ENCODE data around the gene ADAMTS13.
A peak's percentile ranks its signal among the peaks of the same experiment; 100 is the strongest.
"Not testable (repeated sequence)": the region's sequence is repeated elsewhere in the genome, so short reads cannot be mapped to it uniquely, and the experiment has no call there.

Gene ADAMTS13

DNA sequence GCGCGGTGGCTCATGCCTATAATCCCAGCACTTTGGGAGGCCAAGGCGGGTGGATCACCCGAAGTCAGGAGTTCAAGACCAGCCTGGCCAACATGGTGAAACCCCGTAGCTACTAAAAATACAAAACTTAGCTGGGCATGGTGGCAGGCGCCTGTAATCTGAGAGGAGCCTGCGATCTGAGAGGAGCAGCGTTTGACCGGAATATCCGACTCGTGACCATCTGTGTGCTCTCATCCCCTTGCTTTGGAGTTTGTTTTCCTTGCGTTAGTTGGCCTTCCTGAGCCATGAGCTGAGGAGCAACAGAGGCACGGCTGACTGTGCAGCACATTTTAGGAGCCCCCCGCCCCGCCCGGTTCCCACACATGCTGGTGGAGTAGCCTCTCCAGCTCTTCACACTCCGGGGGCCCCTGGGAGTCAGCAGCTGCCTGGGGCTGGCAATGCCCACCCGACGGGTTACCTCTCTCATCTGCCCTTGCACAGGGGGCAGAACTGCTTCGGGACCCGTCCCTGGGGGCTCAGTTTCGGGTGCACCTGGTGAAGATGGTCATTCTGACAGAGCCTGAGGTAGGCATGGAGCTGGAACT, 3.0 kb downstream of the ADAMTS13 start:
- DNase-seq (ENCODE audit: low spot score), result no peak

DNA sequence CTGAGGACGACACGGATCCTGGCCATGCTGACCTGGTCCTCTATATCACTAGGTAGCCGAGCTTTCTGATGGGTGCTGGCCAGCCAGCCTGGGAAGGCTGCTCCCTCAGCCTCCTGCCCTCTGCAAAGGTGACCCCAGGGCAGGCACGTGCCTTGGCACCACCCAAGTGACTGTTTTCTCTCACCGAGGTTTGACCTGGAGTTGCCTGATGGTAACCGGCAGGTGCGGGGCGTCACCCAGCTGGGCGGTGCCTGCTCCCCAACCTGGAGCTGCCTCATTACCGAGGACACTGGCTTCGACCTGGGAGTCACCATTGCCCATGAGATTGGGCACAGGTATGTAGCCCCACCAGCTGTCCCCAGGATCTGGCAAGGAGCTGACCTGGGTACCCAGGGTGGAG, 3.8 kb downstream of the ADAMTS13 start:
- no peak for DNase-seq (ENCODE audit: low spot score)

DNA sequence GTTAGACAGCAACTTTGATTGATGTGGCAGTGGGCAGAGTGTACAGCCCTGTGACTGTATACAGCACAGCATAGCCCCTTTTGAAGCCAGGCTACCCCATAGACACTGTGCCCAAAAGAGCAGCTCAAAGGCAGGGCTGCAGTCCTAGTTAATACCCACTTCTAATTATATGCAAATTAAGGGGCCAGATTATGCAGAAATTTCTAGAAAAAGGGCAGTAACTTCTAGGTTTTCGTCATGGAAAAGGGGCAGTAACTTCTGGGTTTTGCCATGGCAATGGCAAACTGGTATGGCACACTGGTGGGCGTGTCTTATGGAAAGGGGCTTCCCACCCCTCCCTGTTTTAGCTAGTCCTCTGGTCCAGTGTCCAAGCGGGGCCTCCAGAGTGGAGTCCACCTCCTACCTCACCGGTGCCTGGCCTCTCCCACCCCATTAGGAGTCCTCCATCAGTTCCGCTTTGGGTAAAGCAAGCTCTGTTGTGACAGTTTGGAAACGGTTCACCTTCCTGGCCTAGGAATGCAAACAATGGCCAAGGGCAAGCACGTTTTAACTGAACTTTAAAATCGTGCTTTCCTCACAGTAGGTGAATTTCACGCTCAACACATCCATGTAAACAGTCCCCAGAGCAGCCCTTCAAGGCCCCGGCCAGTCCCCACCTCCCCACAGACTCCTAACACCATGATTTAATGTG, 5.6 kb downstream of the ADAMTS13 start:
- DNase-seq (ENCODE audit: low spot score), result no peak

DNA sequence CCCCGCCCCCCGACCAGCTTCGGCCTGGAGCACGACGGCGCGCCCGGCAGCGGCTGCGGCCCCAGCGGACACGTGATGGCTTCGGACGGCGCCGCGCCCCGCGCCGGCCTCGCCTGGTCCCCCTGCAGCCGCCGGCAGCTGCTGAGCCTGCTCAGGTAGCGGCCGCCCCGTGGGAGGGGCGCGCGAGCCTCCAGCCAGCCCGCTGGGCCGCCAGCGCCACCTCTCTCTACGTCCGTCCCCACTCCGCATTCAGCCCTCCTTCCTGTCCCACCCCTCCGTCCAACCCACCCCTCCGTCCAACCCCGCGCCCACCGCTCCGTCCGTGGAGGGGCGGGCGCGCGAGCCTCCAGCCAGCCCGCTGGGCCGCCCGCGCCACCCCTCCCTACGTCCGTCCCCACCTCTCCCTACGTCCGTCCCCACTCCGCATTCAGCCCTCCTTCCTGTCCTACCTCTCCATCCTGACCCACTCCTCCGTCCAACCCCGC, 6.5 kb downstream of the ADAMTS13 start:
- no peak for DNase-seq (ENCODE audit: low spot score)

DNA sequence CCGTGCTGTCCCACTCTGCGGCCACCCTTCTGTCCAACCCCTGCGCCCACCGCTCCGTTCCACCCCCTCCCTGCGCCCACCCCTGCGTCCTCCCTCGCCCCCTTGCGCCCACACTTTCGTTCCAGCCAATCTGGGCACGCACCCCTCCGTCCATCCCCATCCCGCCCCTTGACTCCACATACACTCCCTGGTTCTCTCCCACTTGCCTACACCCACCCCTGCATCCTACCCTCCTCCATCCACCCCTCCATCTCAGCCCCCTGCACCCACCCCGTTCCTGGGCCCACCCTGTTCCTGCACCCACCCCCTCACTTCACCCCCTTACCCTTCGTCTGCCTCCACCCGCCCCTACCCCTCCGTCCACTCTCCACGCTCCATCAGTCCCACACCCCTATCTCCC, 7.0 kb downstream of the ADAMTS13 start:
- no peak for DNase-seq (ENCODE audit: low spot score)

DNA sequence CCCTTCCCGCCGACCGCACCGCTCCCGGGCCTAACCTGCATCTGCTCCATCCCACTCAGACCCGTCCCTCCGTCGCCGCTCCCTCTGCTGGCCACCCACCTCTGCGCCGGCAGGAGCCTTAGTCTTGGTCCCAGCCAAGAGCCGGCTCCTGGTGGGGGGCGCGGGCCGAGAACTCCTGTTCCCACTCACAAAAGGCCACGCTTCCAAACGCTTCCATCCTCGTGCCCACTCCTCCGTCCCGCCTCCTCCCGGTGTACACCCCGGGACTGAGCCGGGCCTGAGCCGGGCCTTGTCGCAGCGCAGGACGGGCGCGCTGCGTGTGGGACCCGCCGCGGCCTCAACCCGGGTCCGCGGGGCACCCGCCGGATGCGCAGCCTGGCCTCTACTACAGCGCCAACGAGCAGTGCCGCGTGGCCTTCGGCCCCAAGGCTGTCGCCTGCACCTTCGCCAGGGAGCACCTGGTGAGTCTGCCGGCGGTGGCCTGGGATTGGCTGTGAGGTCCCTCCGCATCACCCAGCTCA, 7.5 kb downstream of the ADAMTS13 start:
- DNase-seq (ENCODE audit: low spot score), result peak; percentile 56

DNA sequence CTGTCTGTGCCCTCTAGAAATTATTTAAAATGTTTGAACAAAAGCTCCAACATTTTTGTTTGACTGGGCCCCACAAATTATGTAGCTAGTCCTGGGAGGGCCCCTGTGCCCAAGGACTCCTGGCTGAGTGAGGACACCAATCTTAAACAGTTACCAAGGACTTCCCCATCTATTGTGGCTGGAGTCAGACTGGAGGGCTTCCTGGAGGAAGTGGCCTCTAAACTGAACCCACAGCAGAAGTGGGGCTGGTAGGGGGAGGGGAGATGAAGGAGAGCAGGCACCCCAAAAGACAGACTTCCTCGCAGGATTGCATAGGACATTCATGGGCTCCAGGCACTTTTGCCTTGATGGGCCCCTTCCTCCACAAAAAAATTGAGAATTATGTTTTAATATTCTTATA, 8.1 kb downstream of the ADAMTS13 start:
- DNase-seq (ENCODE audit: low spot score), result no peak

DNA sequence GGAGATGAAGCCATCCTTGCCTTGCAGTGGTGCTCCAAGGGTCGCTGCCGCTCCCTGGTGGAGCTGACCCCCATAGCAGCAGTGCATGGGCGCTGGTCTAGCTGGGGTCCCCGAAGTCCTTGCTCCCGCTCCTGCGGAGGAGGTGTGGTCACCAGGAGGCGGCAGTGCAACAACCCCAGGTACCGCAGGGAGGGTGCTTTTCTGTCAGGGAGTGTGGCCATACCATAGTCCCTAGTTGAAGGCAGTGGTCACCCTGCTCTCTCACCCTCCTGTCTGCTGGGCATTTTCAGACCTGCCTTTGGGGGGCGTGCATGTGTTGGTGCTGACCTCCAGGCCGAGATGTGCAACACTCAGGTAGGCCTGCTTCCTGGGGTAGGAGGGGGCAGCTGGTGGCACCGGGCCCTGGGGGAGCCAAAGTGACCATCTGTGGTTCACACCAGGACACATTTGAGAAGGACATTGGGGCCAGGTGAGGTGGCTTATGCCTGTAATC, 11.2 kb downstream of the ADAMTS13 start:
- DNase-seq (ENCODE audit: low spot score), result no peak

DNA sequence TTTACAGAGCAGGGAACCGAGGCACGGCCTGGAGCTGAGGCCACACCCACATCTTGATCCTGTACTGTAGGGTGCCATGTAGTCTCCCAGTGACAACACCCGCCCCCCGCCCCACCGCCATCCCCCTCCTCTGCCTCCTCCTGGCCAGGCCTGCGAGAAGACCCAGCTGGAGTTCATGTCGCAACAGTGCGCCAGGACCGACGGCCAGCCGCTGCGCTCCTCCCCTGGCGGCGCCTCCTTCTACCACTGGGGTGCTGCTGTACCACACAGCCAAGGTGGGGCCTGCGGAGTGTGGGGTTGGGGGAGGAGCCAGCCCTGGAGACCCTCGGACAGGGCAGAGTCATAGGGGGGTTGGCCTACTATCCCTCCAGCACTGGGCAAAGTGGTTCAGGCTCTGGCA, 14.5 kb downstream of the ADAMTS13 start:
- DNase-seq (ENCODE audit: low spot score), result no peak

DNA sequence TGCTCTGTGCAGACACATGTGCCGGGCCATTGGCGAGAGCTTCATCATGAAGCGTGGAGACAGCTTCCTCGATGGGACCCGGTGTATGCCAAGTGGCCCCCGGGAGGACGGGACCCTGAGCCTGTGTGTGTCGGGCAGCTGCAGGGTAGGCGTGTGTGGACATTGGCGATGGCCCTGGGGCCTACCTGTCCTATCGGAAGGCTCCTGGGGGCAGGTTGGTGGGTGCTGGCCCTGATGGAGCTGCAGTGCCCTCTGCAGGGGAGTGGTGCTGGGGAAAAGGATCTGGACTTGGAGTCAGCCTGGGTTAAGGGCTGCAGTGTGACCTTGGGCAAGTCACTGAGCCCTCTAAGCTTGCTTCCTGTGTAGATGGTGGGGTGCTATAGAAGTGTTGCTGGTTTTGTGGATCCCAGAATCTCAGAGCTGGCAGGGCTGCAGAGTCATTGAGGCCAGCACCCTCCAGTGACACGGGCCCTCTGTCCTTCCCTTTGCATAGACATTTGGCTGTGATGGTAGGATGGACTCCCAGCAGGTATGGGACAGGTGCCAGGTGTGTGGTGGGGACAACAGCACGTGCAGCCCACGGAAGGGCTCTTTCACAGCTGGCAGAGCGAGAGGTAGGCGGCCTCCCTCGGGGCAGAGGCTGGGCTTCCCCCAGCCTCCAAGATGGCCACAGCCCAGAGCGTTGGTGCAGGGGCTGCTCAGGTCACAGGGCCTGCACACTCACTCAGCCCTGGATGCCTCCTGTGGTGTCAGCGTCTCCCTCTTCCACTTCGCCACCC, 15.8 kb downstream of the ADAMTS13 start:
- no peak for DNase-seq (ENCODE audit: low spot score)

DNA sequence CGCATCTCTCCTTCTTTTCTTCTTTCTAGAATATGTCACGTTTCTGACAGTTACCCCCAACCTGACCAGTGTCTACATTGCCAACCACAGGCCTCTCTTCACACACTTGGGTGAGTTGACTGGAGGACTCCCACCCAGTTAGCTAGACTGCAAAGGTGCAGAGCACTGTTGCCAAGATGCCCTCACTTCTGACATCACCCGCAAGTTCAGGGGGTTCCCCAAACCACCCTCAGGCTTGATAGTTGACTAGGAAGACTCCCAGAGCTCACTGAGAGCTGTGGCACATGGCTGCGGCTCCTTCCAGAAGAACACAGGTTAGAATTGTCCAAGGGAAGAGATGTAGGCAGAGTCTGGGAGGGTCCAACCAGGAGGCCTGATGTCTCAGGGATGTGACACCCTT, 17.2 kb downstream of the ADAMTS13 start:
- no peak for DNase-seq (ENCODE audit: low spot score)

DNA sequence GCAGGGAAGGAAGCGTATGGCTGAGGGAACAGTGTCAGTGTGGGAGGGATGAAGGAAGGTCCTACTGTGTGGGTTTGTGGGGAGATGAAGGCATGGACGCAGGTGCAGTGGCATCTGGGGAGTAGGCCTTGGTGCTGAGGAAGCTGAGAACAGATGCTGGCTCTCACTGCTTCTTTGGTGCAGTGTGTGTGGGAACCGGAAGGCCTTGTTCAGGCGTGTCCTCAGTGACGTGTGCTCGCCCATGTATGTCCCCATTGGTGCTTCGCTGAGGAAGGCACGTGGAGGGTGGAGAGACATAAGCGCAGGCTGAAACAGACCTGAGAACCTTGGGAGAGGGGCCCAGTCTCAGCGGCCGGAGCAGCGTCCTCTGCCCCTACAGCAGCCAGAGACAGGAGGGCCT, 18.7 kb downstream of the ADAMTS13 start:
- DNase-seq (ENCODE audit: low spot score), result no peak

DNA sequence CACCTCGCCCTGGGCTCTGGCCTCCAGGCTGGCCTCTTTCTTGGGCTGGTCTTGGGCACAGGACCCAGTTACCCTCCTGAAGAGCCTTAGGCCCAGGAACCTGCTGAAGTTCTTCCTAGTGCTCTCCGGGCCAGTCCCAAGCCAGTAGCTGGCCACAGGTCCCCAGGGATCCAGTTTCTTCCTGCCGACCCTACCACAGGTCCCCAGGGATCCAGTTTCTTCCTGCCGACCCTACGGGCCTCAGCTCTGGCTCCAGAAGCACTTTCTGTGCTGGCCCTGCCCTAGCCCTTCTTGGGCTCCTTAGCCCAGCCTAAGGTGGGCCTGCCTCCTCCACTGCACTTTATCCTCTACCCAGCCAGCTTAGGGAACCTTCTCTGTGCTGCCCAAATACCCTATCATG, 19.4 kb downstream of the ADAMTS13 start:
- DNase-seq (ENCODE audit: low spot score), result no peak

DNA sequence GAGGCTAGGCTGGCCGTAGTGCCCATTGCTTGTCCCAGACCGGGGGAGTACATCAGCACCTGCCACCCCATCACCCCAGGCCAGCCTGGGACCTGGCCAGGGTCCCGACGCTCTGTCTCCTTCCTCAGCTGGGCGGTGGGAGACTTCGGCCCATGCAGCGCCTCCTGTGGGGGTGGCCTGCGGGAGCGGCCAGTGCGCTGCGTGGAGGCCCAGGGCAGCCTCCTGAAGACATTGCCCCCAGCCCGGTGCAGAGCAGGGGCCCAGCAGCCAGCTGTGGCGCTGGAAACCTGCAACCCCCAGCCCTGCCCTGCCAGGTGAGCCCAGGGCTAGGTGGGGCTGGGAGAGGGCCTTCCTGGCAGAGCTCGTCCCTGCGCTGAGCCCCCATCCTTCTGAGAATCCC, 21.1 kb downstream of the ADAMTS13 start:
- DNase-seq (ENCODE audit: low spot score), result no peak

DNA sequence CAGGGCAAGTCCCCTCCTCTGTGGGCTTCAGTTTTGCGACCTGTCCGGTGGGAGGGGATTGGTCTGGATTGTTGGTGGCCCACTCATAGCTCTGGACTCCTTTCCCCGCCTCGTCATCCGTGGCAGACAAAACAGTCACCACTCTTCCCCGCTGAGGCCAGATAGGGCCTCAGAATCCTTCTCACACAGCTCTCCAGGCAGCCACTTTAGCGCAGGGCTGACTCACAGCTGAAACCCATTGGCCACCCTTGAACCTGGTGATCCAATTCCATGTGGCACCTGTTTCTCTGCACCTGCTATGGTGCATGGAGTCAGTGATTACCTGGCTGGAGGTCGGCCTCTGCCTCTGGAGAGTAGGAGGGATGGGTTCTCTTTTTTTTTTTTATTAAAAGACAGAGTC, 21.8 kb downstream of the ADAMTS13 start:
- no peak for DNase-seq (ENCODE audit: low spot score)

DNA sequence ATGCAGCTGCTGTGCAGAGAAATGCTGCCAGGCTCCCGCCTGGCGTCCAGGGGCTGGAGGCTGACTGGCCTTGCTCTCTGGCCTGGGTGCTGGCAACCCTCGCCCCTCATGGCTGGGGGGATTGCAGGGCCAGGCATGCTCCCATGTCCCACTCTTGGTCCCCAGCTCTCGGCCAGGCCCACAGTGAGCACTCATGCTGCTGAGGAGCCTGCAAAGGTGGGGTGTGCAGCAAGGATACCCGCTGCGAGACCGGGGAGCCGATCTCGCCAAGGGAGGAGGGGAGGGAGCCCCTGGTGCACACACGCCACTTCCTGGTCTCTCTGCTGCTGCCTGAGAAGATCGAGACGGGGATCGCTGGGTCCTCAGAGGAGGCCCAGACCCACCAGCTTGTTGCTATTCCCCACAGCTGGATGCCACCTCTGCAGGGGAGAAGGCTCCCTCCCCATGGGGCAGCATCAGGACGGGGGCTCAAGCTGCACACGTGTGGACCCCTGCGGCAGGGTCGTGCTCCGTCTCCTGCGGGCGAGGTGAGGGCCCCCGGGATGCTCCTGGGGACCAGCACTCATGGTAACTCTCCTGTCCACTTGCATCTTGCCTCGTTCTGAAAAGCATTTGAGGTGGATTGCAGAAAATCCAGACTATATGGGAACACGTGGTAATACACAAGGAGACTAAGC, 23.3 kb downstream of the ADAMTS13 start:
- DNase-seq (ENCODE audit: low spot score), result no peak

DNA sequence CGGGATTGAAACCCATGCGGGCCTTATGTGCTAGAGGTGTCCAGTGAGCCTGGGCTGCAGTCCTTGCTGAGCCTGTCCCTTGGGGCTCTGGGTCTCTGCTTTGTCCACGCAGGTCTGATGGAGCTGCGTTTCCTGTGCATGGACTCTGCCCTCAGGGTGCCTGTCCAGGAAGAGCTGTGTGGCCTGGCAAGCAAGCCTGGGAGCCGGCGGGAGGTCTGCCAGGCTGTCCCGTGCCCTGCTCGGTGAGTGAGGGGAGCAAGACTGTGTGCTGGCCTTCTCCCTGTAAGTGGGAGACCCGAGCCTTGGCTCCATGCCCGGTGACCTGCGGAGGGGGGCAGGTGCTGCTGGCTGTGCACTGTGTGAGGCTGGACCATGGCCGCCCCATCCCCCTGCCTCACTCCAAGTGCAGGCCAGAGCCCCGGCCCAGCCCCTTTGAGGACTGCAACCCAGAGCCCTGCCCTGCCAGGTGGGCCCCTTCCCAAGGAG, 26.4 kb downstream of the ADAMTS13 start:
- no peak for DNase-seq (ENCODE audit: low spot score)

DNA sequence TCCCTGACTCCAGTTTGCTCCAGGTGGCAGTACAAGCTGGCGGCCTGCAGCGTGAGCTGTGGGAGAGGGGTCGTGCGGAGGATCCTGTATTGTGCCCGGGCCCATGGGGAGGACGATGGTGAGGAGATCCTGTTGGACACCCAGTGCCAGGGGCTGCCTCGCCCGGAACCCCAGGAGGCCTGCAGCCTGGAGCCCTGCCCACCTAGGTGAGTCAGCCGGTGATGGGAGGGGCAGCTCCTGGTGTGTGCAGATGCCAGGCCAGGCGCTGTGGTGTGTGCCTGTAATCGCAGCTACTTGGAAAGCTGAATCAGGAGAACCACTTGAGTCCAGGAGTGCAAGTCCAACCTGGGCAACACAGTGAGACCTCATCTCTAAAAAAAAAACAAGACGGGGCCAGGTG, 27.6 kb downstream of the ADAMTS13 start:
- DNase-seq (ENCODE audit: low spot score), result no peak

DNA sequence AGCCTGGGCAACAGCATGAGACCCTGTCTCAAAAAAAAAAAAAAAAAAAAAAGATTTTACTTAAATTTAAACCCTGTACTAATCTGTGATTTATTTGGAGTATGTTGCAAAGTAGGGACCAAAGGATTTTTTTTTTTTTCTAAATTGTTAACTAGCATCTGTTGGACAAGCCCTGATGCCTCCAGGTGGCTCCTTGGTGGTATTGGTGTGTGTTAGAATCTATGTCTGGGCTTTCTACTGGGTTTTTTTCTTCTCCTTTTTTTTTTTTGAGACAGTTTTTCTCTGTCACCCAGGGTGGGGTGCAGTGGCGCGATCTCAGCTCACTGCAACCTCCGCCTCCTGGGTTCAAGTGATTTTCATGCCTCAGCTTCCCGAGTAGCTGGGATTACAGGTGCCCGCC, 29.7 kb downstream of the ADAMTS13 start:
- DNase-seq (ENCODE audit: low spot score), result not testable (repeated sequence)

DNA sequence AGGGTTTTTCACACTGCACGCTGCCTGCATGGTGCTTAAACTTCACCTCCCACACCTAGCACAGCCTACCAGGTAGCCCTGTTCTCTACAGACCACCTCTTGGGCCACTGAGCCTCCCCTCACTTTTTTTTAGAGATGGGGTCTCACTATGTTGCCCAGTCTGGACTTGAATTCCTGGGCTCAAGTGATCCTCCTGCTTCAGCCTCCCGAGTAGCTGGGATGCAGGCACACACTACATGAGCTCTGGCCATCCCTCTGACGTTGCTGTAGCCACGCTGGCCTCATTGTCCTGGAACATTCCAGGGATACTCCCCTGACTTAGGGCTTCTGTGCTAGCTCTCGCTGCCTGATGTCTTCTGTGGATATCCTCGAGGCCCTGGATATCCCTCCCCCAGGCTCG, 30.4 kb downstream of the ADAMTS13 start:
- DNase-seq (ENCODE audit: low spot score), result no peak

DNA sequence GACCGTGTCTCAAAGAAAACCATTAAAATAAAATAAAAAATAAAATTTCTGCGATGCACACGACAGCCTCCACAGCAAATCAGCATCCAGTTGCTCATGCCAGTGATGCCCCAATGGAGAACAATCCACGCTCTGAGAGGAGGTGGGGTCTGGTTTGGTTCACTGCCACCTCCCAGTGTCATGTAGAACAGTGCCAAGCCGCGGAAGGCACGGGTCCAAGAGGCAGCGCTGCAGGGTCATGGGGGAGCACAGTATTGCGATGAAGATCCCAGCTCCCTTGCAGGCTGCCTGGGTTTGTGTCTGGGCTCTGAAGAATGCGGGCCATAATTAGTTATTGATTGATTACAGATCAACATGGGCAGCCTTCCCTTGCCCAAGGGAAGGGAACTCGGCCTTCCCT, 31.5 kb downstream of the ADAMTS13 start:
- DNase-seq (ENCODE audit: low spot score), result no peak

DNA sequence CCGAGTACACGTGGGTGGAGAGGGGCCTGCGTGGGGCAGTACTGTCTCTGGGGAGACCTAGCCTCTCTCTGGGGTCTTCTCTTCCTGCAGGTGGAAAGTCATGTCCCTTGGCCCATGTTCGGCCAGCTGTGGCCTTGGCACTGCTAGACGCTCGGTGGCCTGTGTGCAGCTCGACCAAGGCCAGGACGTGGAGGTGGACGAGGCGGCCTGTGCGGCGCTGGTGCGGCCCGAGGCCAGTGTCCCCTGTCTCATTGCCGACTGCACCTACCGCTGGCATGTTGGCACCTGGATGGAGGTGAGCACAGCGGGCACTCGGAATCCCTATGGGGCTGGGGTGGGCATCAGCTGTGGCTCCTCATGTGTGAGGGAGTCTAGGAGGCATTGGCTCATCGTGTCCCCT, 32.2 kb downstream of the ADAMTS13 start:
- DNase-seq (ENCODE audit: low spot score), result no peak
